ENCODE results near the gene CNTROB.

CNTROB gene

DNA sequence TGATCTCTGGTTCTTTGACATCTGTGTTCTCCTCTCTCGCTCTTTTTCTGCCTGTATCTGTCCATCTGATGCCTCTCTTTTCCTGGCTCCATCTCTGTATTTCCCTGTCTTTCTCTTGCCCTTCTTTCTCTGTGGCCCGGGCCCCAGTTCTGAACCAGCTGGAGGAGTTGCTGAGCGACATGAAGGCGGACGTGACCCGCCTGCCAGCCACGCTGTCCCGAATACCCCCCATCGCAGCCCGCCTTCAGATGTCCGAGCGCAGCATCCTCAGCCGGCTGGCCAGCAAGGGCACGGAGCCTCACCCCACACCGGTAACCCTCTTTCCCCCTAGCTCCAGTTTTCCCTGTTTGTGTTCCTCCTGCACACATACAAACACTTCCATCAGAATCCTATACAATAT is 21.7 kb upstream of the CNTROB start:
- no peak for DNase-seq

DNA sequence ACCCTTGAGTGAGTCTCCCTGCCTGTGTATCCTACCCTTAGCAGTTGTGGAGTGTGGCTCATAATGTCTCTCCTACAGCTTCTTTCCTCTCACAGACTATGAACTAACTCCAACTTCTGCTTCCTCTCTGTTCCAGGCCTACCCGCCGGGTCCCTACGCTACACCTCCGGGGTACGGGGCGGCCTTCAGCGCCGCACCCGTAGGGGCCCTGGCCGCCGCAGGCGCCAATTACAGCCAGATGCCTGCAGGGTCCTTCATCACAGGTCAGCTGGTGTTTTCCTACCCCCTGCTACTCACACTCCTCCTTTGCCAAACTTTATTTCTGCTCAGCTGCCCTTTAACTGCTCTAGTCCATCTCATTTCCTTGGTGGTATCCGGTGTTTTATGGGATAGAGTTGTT is 21.3 kb upstream of the CNTROB start:
- DNase-seq = no peak

DNA sequence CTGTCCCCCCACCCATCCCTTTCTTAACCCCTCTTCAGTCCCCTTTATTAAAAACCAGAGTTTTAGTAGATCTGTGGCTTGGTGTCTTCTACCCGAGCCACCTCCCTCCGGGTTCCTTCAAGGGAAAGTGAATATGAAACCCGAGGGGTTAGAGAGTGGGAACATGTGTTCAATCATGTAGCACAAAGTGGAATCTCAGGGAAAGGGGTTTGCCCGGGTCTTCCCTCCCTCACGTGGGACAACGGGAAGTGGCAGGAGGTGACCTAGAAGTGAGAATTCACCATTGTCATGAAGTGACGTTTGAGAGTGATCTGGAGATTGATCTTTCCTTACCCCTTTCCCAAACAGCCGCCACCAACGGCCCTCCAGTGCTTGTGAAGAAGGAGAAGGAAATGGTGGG is 20.9 kb upstream of the CNTROB start:
- DNase-seq = no peak

DNA sequence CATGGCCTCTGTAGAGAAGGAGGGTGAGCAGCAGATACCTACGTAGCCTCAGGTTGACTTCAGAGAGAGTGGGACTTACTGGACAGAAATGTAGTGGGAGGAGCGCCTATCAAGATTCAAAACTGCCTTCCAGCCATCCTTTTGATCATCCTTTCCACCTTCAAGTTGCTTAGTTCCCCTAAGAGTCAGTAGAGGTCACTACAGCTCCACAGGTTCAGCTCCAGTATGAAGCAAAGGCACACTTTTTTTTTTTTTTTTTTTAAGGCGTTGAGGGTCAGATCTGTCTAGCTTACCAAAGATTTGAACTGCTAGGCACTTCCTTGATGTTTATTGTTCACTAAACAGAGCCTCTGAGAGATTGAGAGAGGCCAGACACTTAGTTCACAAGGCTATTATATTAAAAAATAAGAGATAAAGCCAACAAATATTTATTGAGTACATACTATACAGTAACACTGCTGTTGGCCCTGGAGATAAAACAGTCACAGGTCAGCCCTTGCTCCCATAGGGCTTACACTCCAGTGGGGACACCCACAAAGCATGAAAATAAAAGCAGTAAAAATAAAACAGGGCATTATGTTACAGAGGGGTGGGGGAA is 19.0 kb upstream of the CNTROB start:
- peak; percentile 68 for DNase-seq

DNA sequence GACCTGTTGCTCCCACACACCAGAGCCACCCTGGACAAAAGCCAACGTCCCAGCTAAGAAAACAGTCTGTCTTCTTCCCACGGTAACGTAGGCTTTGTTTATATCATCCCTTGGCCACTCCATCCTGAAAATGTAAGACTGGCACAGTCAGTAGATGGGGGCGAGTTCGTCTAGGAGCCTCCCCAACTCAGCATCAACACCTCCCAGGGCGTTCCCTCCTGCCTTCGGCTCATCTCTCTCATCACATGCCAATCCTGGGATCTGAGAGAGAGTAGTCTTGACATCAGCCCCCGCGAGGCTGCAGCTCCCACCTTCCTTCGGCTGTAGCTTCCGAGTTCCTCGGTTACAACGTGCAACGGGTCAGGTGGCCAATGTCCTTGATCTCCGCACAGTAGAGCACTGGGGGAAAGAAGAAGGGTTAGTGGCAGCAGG is 16.8 kb upstream of the CNTROB start:
- DNase-seq = no peak

DNA sequence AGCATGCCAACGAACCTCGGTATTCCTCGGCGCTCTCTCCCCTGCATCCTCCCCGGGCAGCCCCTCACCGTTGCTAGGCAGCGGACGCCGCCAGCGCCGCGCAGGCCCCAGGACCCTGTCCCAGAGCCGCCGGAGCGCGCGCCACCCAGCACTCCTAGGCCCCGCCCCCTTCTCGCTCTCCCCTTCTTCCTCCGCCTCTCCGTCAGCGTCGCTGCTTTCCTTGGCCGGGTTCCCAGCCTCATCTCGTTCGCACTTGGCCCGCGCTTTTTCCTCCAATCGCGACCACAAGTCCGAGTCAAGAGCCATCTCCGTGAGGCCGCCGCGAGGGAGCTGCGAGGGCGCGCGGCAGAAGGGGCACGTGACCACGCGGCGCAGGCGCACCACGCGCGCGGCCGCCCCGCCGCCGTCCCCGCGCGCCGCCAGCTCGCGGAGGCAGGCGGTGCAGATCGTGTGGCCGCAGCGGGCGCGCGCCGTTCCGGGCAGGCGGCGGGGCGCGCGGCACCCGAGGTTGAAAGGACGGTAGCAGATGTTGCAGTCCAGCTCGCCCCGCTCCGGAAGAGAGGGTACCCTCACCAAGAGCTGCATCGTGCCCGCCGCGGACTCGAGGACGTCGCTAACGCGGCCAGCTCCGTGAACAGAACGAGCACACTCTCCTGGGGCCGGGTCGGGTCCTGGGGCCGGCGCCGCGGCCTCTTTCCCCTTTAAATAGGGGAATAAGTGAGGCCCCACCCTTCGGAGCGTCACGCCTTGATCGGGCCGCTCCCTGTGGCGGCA is 16.2 kb upstream of the CNTROB start, which contains the start of gene RNF227:
TSS of gene RNF227 (minus strand) at position 679 of the 774 bp plus-strand sequence. CDS start at position 585, 94 bp downstream.
- peak; percentile 79 for DNase-seq

DNA sequence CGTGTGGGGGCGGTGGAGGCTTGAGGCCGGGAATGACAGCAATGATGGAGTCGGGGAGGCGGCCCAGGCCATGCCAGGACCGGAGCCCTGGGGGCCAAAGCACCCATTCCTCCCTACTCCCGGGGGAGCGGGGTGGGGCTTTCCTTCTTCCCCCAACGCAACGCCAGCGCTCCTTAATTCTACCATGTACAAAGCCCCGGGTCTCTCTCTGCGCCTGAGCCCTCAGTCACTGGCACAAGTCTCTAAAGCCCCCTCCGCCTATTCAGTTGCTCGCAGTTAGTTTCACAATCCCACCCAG is 15.7 kb upstream of the CNTROB start:
- DNase-seq = no peak

DNA sequence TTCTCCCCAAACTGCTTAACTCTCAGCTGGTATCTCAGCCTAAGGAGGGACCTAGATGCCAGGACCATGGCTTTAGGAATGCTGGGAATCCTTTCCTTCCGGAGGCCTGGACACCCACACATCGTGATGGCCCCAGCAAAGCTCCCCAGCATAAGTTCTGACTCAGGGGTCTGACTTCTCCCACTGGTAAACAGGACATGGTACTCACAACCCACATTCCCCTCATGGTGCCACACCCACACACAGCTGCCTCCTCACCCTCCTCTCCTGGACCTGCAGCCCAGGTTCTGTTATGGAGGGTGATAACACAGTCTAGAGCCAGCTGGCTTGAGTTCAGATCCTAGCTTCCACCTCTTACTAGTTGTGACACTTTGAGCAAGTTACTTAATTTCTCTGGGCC is 15.2 kb upstream of the CNTROB start:
- DNase-seq = no peak

DNA sequence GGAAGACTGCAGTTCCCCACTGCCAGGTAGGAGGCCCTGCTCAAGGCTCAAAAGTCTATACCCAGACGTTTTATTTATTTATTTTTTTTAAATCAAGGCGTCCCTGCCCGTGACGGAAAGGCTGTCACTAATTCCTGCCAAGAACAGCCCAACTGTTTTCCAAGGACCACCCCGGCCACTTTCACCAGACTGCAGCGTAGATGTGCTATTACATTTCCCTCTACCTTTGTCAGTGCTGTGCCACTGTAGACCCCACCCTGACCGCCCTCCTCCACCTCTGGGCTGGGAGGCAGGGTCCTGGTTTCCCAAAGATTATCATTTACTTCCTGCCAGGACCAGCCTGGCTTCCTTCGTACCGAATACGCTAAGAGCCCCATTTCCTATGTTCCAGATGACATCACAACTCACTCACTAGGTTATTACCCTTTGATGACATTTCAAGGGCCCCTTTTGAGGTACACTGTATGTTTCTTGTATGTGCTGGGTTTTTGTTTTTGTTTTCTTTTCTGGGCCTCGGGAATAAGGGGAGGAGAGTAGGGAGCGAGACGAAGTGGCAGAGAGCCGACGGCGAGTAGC is 9.6 kb upstream of the CNTROB start:
- DNase-seq = no peak

DNA sequence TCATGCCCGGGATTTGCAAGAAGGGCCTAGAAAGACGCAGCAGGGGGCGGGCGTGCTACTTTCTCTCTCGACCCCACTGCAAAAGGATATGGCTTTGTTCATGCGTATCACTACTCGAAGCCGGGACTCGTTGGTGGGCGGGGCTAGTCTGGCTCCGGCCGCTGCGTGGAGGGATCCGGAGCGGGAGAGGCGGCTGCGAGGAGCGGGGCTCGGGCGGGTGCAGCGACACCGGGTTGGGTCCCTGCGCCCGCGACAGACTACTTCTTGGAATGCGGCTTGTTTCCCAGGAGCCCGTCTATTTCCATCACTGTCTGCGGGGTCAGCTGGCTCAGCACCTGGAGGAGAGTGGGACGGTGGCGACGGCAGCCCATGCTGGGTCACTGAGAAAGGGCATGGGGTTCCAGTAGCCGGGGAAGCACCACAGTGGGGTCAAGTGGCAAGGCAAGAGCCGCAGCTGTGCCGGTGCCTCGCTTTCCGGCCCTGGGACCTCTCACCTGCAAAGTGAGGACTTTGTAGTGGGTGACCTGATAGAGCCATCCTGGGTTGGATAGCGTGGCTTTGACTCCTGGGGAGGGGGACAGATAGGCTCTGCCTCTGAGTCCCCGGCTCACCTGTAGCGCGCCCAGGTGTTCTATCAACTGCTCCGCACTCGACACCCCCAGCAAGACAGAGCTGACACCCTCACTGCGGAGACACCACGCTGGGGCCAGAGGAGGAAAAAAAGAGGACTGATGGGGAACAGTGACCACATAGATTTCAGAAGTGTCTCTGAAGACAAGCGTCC is 9.0 kb upstream of the CNTROB start:
- DNase-seq = peak; percentile 76

DNA sequence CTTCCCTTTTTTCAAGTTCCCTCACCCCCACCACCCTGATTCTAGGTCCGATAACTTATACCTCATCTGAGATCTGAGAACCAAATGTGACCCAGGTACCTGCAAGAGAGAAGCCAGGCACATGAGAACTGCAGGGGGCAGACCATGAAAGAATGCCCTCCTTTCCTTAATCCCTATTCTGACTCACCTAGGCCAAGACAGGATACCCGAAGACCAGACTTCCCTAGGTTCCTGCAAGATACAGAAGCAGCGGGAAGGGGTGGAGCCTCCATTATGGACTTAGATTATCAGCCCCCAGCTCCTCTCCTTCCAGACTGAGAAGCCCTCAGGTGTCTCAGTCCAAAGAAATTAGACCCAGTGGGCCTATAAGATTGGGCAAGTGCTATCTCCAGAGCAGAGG is 4.4 kb upstream of the CNTROB start:
- no peak for DNase-seq

DNA sequence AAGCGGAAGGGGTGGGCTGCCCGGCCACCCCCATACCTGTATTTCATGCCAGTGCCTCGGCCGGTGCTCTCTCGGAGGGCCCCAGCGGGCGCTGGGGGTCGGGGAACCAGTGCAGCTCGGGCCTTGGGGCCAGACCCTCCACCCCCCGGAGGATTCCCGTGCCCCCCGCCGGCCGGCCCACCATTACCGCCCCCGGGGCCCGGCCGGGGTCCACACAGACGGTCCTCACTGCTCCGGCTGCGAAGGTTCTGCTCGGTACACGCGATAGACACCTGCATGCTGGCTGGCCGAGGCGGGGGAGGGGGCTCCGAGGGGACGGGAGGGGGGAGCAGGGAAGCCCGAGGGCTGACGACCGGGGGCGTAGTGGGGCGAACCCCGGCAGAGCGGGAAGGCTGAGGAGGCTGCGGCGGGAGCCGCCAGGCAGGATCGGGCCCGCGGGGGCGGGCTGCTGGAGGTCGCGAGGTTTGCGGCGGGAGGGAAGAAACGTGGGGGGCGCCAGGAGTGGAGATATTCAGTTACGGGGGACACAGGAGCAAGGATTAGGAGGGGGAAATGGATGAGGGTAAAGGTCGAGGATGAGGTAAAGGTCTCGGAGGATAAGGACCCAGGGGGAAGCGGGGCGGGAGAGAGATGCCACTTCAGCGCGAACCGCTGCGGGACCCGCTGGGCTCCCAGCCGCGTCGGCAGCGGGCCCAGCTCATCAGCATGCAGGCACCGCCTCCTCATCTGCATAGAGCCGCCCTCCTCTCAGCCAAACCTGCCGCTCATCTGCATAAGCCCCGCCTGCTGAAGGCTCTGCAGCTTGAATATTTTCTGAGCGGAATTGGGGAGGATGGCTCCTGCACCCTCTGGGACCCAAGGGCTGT is 2.6 kb upstream of the CNTROB start, which contains the start of gene KCNAB3:
TSS of gene KCNAB3 (minus strand) at position 699 of the 866 bp plus-strand sequence. CDS start at position 278, 421 bp downstream.
- peak; percentile 65 for DNase-seq

DNA sequence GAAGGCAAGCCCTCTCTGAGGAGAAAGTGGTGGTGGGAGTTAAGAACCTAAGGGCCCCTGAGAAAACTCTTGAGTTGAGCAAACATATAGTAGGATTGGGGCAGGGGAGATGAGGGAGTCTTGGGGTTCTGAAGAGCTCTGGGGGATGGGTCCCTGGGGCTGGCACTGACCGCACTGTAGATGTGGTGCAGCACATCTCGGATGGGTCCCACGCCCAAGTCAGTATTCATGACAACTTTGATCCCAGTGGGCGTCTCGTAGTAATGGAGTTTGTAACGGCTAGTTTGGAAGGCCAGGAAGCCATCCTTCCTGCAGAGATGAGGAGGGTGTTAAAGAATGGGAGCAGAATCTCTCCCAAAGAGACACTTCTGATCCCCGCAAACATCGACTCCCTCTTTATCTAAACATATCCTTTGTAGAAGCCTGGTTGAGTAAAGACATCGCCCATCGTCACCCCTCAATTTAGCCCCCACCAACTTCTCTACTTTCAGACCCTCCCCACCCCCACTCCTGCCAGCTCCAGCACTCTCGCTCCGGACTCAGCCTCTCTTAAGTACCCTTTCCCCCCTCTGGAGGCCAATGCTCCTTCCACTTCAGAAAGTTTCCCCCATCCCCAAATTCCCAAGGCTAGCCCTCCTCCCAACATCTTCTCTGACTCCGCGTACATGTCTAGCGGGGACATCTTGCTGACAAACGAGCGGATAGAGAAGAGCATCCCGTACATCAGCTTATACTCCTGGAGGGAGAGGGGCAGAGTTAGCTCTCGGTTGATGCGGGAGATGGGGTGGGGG is 970 bp upstream of the CNTROB start:
- DNase-seq = no peak

DNA sequence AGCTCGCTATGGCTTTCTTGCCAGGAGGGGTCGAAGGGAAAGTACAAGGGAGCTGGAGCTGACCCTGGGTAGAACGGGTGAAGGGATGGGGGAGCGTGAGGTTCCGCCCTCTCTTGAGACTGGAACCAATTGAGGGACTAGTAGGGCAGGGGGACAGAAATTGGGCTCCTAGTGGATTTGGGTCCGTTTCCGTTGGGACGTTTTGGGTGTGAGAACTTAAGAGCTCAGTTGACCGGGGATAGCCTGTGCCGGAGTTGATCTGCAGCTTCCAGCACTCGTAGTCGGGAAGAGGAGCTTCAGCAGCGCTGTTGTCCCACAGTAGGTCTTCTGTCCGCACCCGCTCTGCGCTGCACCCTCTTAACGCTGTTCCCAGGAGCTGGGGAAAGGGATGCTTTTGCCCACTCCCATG is 481 bp downstream of the CNTROB start:
- DNase-seq = peak; percentile 11

DNA sequence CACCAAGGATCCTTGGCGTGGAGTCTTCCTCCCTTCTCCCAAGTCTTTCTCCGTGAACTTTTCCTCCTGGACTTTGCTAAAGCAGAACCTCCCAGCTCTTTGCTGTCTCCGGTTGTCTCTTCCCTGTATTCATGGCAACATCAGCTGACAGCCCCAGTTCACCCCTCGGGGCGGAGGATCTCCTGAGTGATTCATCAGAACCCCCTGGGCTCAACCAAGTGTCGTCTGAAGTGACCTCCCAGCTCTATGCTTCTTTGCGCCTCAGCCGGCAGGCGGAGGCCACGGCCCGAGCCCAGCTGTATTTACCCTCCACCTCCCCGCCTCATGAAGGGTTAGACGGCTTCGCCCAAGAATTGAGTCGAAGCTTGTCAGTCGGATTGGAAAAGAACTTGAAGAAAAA is 943 bp downstream of the CNTROB start:
- DNase-seq = no peak

DNA sequence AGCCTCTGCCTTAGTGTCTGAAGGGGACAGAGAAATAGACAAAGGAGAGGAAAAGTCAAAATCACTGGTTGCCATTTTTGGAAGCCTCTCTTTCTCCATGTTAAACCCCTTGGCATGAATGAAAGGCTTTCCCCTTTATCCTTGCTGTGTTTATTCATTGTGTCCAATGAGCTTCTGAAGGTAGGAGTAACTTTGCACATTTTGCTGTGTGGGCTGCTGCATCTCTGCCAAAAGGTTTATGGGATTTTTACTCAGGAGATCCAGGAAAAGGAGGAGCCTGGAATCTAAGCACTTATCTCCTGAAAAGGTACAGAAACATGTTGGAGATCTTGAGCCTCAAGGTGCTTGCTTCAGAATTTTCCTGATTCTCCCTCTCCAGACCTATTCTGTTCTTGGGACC is 3.9 kb downstream of the CNTROB start:
- no peak for DNase-seq

DNA sequence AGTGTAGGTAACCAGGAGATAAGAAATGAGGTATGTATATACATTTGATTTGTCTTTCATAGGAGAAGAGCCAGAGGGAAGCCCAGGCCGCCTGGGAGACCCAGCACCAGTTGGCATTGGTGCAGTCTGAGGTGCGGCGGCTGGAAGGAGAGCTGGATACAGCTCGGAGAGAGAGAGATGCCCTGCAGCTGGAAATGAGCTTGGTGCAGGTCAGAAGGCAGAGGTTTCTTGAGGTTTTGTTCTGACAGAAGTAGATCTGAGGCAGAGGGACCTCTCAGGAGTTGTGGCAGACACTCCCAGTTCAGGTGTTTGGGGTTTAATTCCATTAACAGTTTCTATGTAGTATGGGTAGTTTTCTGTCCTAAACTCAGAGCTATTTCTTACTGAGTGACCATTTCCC is 8.0 kb downstream of the CNTROB start:
- no peak for DNase-seq

DNA sequence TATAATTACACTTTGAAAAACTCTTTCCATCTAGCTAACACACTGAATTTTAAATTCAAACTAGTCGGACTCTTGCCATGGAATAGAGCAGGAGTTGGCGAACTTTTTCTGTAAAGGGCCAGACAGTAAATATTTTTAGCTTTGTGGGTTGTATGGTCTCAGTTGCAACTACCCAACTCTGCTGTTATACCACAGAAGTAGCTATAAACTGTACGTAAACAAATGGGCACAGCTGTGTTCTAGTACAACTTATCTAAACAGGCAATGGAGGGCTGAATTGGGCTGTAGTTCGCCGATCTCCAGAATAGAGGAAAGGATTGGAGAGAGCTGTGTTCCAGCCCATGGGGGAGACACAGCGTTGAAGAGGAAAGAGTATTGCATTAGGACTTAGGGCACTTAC is 8.7 kb downstream of the CNTROB start:
- no peak for DNase-seq

DNA sequence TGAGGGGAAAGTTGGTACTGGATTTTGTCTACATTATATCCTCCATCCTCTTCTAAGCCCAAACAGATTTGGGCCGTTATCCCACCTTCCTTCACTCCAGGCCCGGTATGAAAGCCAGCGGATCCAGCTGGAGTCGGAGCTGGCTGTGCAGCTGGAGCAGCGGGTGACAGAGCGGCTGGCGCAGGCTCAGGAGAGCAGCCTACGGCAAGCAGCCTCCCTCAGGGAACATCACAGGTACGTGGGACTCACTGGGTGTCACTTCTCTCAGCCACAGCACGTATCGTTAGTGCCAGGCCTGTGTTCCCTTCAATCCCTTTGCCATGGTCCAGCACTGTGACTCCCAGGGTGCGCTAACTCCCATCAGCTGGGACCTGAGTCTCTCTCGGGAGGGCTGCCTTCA is 11.3 kb downstream of the CNTROB start:
- DNase-seq = no peak

DNA sequence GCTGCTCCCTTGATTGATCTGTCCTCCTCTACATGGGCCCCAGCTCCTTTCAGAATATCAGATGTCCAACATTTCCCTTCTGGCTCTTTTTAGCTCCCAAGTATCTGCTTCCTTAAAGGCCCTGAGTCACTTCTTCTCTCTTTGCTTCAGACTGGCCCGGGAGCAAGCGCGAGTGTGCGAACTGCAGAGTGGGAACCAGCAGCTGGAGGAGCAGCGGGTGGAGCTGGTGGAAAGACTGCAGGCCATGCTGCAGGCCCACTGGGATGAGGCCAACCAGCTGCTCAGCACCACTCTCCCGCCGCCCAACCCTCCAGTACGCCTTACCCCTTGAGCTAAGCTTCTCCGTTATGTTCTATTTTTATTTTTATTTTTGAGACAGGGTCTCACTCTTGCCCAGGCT is 12.3 kb downstream of the CNTROB start:
- DNase-seq = no peak

DNA sequence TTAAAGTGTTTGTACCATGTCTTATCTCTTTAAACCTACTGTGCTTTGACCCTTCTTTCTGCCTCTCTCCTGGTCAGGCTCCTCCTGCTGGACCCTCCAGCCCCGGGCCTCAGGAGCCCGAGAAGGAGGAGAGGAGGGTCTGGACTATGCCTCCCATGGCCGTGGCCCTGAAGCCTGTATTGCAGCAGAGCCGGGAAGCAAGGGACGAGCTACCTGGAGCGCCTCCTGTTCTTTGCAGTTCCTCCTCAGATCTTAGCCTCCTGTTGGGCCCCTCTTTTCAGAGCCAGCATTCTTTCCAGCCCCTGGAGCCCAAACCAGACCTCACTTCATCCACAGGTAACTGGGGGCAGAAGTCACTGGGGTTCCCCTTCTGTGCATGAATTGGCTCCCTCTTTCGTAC is 13.6 kb downstream of the CNTROB start:
- no peak for DNase-seq

DNA sequence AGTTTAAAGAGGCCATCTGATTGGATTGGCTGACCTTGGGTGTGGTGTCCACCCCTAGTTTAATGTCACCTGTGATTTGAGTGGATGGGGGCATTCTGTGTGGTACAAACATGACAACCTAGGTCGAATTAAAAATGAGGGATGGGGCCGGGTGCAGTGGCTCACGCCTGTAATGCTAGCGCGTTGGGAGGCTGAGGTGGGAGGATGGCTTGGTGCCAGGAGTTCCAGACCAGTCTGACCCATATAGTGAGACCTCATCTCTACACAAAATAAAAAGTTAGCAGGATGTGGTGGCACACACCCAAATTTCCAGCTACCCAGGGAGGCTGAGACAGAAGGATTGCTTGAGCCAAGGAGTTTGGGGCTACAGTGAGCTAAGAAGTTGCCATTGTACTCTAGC is 14.4 kb downstream of the CNTROB start:
- no peak for DNase-seq

Measured in central memory CD4-positive, alpha-beta T cell (primary cell).